A549 (cell line): ENCODE measurements around the gene NPBWR2. TPM values are rescaled to one million over a fixed set of nuclear protein-coding genes. Genes with fewer than 3 reads are reported as not detected.

ENCODE experiments used
- ATAC-seq, 2 experiments: fragments of 200-7000 bp in 1 of 2; fragments of >200 bp in 1 of 2; cut with Nextera tagmentation in 1 of 2; cut with Tn5 transposase in 1 of 2; 3 replicates each; pipeline versions ENCODE4 v1.8.0 to v1.9.1; 2018 to 2020; ENCODE audit warnings: mild to moderate bottlenecking in 1 of 2, moderate library complexity in 1 of 2
- CTCF ChIA-PET: fragments of 300-600 bp; sonication (Branson Sonifier 250); formaldehyde crosslinking; extraction: SDS; loops from one replicate; lab custom pipeline; 2021; ENCODE audit warnings: antibody characterized with exemption, inconsistent platforms; lab: Yijun Ruan, JAX
- POLR2A ChIA-PET: fragments of 350-600 bp; formaldehyde crosslinking; extraction: SDS; loops from one replicate; lab custom pipeline; 2021; ENCODE audit warnings: antibody characterized with exemption, inconsistent platforms; lab: Yijun Ruan, JAX
- DNase-seq, 2 experiments: peaks; one replicate each; pipeline versions ENCODE4 v3.0.0 to v3.0.0-alpha.2; 2011 to 2016; ENCODE audit warnings: low read depth in 1 of 2, low spot score in 1 of 2
- FAIRE-seq: peaks from 2 replicates; lab custom pipeline; 2011; peaks lifted over from hg19 to GRCh38; lab: Jason Lieb, UNC
- H3K27ac ChIP-seq, 2 experiments: fragments of >200 bp; sonication (Bioruptor Twin); formaldehyde crosslinking; 3 replicates each; pipeline ENCODE4 v1.5.1; 2016 to 2017
- H3K4me1 ChIP-seq: fragments of >200 bp; sonication (Bioruptor Twin); formaldehyde crosslinking; 3 replicates; pipeline ENCODE4 v1.6.1; 2016
- H3K4me2 ChIP-seq: fragments of >200 bp; sonication (Bioruptor Twin); formaldehyde crosslinking; 3 replicates; pipeline ENCODE4 v1.6.1; 2016
- H3K4me3 ChIP-seq: fragments of >200 bp; sonication (Bioruptor Twin); formaldehyde crosslinking; 3 replicates; pipeline ENCODE4 v1.5.1; 2016
- H3K9me3 ChIP-seq: fragments of >200 bp; sonication (Bioruptor Twin); formaldehyde crosslinking; 3 replicates; pipeline ENCODE4 v1.6.1; 2016
- BHLHE40 ChIP-seq: IDR thresholded peaks from 2 replicates; pipeline ENCODE4 v1.6.1; 2012; ENCODE audit warnings: low read depth, low read length, inconsistent platforms
- EHMT2 ChIP-seq: fragments of 200-600 bp; sonication (generic); IDR thresholded peaks from 2 replicates; pipeline ENCODE4 v1.6.1; 2016; ENCODE audit warnings: antibody characterized with exemption, low read depth, mild to moderate bottlenecking, moderate library complexity
- FOXS1 ChIP-seq: fragments of 250-450 bp; sonication (Bioruptor Pico); IDR thresholded peaks from 2 replicates; pipeline ENCODE4 v1.5.0; 2020; ENCODE audit warnings: mild to moderate bottlenecking, moderate library complexity
- GATA3 ChIP-seq: IDR thresholded peaks from 2 replicates; pipeline ENCODE4 v1.6.1; 2012; ENCODE audit warnings: borderline replicate concordance
- HEYL ChIP-seq: fragments of 250-450 bp; sonication (Bioruptor Pico); IDR thresholded peaks from 2 replicates; pipeline ENCODE4 v1.8.0; 2021; ENCODE audit warnings: mild to moderate bottlenecking, moderate library complexity
- JUNB ChIP-seq: fragments of >200 bp; sonication (Bioruptor Twin); formaldehyde crosslinking; IDR thresholded peaks from 2 replicates; pipeline ENCODE4 v1.6.1; 2016
- KDM1A ChIP-seq: fragments of 200-600 bp; sonication (generic); IDR thresholded peaks from 2 replicates; pipeline ENCODE4 v1.6.1; 2016; ENCODE audit warnings: low read depth, mild to moderate bottlenecking
- MYC ChIP-seq: IDR thresholded peaks from 2 replicates; pipeline ENCODE4 v1.6.1; 2012; ENCODE audit warnings: mild to moderate bottlenecking, inconsistent platforms, low read length, improper control_type of control experiment, borderline replicate concordance
- PHF8 ChIP-seq: fragments of 200-600 bp; sonication (generic); IDR thresholded peaks from 2 replicates; pipeline ENCODE4 v1.6.1; 2016; ENCODE audit warnings: low read depth, mild to moderate bottlenecking, antibody characterized with exemption, moderate library complexity, borderline replicate concordance
- POLR2AphosphoS2 ChIP-seq: conservative IDR thresholded peaks from 2 replicates; pipeline ENCODE4 v1.6.1; 2012; ENCODE audit warnings: low read length, improper control_type of control experiment, inconsistent platforms
- RNF2 ChIP-seq: fragments of 200-600 bp; sonication (generic); IDR thresholded peaks from 2 replicates; pipeline ENCODE4 v1.6.1; 2016; ENCODE audit warnings: low read depth, mild to moderate bottlenecking, antibody characterized with exemption, moderate library complexity, borderline replicate concordance
- TFCP2L1 ChIP-seq: fragments of 250-450 bp; sonication (Bioruptor Pico); IDR thresholded peaks from 2 replicates; pipeline ENCODE4 v1.5.0; 2021; ENCODE audit warnings: mild to moderate bottlenecking
- ZC3H11A ChIP-seq: fragments of 450-650 bp; IDR thresholded peaks from 2 replicates; pipeline ENCODE4 v1.6.1; 2014; ENCODE audit warnings: antibody characterized with exemption, mild to moderate bottlenecking
- ZFP36 ChIP-seq: fragments of 450-650 bp; IDR thresholded peaks from 2 replicates; pipeline ENCODE4 v1.6.1; 2014; ENCODE audit warnings: borderline replicate concordance; ENCODE audit not compliant: partially characterized antibody
- ZNF302 ChIP-seq: fragments of 250-450 bp; sonication (Bioruptor Pico); IDR thresholded peaks from 2 replicates; pipeline ENCODE4 v1.9.0; 2021; ENCODE audit warnings: inconsistent platforms, mild to moderate bottlenecking, moderate library complexity
- WGBS: methylation state at CpG from one replicate; pipeline ENCODE4 v1.1.6; 2017; ENCODE audit errors: missing lambda C conversion rate; 5-methylcytosine and 5-hydroxymethylcytosine counted together
- polyA plus RNA-seq, 4 experiments: library from polyadenylated mRNA; depleted of rRNA in 3 of 4; stranded (reverse); fragments of >200 nt; fragmentation: RNase III in 1 of 4; extraction: RNeasy Plus Mini Kit Qiagen cat#74134 plus additional on column Dnase treatment in 1 of 4; gene quantifications; 2 replicates in 3 of 4; 3 replicates in 1 of 4; pipeline ENCODE4 v1.2.3, GENCODE V29; 2011 to 2017
- TF ChIP-seq, protein P1 (sequence below): fragments of 200-600 bp; sonication (generic); IDR thresholded peaks from 2 replicates; pipeline ENCODE4 v1.6.1; 2016; ENCODE audit warnings: antibody characterized with exemption, mild to moderate bottlenecking, moderate library complexity
- TF ChIP-seq, protein P2 (sequence below): fragments of 250-450 bp; sonication (Bioruptor Pico); IDR thresholded peaks from 2 replicates; pipeline ENCODE4 v1.5.0; 2021; ENCODE audit warnings: mild to moderate bottlenecking, moderate library complexity, borderline replicate concordance
- TF ChIP-seq, protein P3 (sequence below): IDR thresholded peaks from 2 replicates; pipeline ENCODE4 v1.6.1; 2012; ENCODE audit warnings: low read depth, borderline replicate concordance

Gene NPBWR2
- polyA plus RNA-seq, 2 of the 4 experiments (the other 2 are of a cell fraction), result not detected

DNA sequence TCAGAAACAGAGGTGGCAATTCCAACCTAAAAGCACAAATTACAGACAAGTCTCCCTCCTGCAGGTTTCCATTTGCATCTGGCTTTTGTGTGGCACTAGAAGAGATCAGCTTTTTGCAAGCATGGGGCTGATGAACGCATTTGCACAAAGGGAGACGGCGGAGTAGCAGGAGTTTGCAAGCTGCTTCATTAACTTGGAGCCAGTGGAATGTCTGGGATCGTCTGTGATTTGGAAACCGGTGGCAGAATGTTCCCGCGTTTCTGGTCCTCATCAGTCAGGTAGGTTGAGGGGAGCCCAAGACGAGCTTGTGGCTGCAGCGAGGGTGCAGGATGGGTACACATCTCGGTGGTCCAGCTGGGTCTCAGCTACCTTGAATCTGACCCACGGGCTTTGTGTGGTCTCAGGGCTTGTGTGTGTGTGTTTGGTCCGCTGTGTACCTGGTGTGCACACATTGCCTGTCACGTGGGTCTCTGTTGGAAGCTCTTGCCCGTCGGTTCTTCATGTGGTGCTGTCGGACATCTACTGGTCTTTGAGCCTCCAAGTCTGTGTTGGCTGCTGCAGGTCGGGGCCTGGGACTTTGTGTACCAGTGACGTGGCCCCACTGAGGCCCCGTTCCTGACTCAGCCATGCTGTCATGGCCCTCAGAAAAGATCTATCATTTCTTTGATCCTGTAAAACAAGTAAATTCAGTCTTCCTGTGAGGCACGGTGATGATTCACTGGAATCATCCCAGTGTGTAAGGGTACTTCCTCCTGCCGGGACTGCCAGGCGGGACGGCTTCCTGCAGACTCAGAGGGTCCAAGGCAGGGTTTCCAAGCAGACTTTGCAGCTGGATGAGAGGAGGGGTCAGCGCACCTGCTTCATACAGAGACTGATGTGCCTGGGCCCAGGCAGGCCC is 44.5 kb upstream of the NPBWR2 start:
- H3K4me2 ChIP-seq, result no peak overlapping the region
- FAIRE-seq (no peak), DNase-seq (no peak), ATAC-seq (no peak)
- no peak overlapping the region for H3K27ac ChIP-seq
- no peaks in the 10 kb centered on the region for H3K4me1 ChIP-seq
- TF ChIP-seq TFCP2L1 (no peak), ZFP36 (no peak), MYC (no peak), ZC3H11A (no peak), EHMT2 (no peak), KDM1A (no peak), POLR2AphosphoS2 (no peak), JUNB (no peak), FOXS1 (CRISPR knock-in tag) (no peak), GATA3 (no peak), HEYL (CRISPR knock-in tag) (no peak), RNF2 (no peak), ZNF302 (CRISPR knock-in tag) (no peak), BHLHE40 (no peak), PHF8 (no peak)
- TF ChIP-seq, protein P1, sequence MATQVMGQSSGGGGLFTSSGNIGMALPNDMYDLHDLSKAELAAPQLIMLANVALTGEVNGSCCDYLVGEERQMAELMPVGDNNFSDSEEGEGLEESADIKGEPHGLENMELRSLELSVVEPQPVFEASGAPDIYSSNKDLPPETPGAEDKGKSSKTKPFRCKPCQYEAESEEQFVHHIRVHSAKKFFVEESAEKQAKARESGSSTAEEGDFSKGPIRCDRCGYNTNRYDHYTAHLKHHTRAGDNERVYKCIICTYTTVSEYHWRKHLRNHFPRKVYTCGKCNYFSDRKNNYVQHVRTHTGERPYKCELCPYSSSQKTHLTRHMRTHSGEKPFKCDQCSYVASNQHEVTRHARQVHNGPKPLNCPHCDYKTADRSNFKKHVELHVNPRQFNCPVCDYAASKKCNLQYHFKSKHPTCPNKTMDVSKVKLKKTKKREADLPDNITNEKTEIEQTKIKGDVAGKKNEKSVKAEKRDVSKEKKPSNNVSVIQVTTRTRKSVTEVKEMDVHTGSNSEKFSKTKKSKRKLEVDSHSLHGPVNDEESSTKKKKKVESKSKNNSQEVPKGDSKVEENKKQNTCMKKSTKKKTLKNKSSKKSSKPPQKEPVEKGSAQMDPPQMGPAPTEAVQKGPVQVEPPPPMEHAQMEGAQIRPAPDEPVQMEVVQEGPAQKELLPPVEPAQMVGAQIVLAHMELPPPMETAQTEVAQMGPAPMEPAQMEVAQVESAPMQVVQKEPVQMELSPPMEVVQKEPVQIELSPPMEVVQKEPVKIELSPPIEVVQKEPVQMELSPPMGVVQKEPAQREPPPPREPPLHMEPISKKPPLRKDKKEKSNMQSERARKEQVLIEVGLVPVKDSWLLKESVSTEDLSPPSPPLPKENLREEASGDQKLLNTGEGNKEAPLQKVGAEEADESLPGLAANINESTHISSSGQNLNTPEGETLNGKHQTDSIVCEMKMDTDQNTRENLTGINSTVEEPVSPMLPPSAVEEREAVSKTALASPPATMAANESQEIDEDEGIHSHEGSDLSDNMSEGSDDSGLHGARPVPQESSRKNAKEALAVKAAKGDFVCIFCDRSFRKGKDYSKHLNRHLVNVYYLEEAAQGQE, result no peak
- TF ChIP-seq, protein P2, sequence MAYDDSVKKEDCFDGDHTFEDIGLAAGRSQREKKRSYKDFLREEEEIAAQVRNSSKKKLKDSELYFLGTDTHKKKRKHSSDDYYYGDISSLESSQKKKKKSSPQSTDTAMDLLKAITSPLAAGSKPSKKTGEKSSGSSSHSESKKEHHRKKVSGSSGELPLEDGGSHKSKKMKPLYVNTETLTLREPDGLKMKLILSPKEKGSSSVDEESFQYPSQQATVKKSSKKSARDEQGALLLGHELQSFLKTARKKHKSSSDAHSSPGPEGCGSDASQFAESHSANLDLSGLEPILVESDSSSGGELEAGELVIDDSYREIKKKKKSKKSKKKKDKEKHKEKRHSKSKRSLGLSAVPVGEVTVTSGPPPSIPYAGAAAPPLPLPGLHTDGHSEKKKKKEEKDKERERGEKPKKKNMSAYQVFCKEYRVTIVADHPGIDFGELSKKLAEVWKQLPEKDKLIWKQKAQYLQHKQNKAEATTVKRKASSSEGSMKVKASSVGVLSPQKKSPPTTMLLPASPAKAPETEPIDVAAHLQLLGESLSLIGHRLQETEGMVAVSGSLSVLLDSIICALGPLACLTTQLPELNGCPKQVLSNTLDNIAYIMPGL (CRISPR knock-in tag), result no peak
- TF ChIP-seq, protein P3, sequence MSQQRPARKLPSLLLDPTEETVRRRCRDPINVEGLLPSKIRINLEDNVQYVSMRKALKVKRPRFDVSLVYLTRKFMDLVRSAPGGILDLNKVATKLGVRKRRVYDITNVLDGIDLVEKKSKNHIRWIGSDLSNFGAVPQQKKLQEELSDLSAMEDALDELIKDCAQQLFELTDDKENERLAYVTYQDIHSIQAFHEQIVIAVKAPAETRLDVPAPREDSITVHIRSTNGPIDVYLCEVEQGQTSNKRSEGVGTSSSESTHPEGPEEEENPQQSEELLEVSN, result no peak
- no peak overlapping the region for H3K4me3 ChIP-seq
- H3K9me3 ChIP-seq, result no peaks in the 10 kb centered on the region
- ChIA-PET CTCF (interaction anchor here (0.8 to 1.1 kb wide), 2 partner anchors 32 kb away, joined by 3 read pairs; no protein-coding TSS in a partner anchor), POLR2A (no interaction called here)
- 57% methylated on average over 22 of the region's 24 CpGs for WGBS
